SK-N-SH (cell line): ENCODE data around the gene PPP1R3F. TPM values are rescaled to one million over a fixed set of nuclear protein-coding genes. Genes with fewer than 3 reads are reported as not detected.

Experiments
- CTCF ChIA-PET: fragments of 300-600, 350-600 bp; formaldehyde crosslinking; extraction: SDS; loops from one replicate; lab custom pipeline; 2021; lab: Yijun Ruan, JAX
- POLR2A ChIA-PET: fragments of 350-600 bp; sonication (Branson Sonifier 250); formaldehyde crosslinking; extraction: SDS; loops from one replicate; lab custom pipeline; 2020; ENCODE audit warnings: antibody characterized with exemption, inconsistent platforms; lab: Yijun Ruan, JAX
- DNase-seq: peaks from one replicate; pipeline ENCODE4 v3.0.0; 2012
- H2AFZ ChIP-seq: fragments of 200-600 bp; sonication (generic); 2 replicates; pipeline ENCODE4 v1.8.1; 2016; ENCODE audit warnings: antibody characterized with exemption, mild to moderate bottlenecking, low read depth
- H3F3A ChIP-seq: fragments of 200-600 bp; sonication (generic); replicated peaks from 2 replicates; pipeline ENCODE3; 2016; ENCODE audit warnings: antibody characterized with exemption, mild to moderate bottlenecking; ENCODE audit not compliant: insufficient read depth
- H3K27ac ChIP-seq, 2 experiments: fragments of 200-500 bp in 1 of 2; fragments of 200-600 bp in 1 of 2; sonication (Bioruptor generic) in 1 of 2; sonication (generic), shearing (Covaris generic) in 1 of 2; 2 replicates each; pipeline versions ENCODE4 v1.5.1 to v1.6.1; 2014 to 2016; ENCODE audit warnings: low read depth in 2 of 2, inconsistent platforms in 1 of 2, low read length in 1 of 2, mild to moderate bottlenecking in 1 of 2, mixed read lengths in 1 of 2
- H3K27me3 ChIP-seq: fragments of 200-600 bp; sonication (generic), shearing (Covaris generic); 2 replicates; pipeline ENCODE4 v1.6.1; 2016; ENCODE audit warnings: mixed run types; ENCODE audit not compliant: insufficient read depth
- H3K36me3 ChIP-seq, 2 experiments: fragments of 200-500 bp in 1 of 2; fragments of 200-600 bp in 1 of 2; sonication (Bioruptor generic) in 1 of 2; sonication (generic) in 1 of 2; replicated peaks in 1 of 2; 2 replicates each; pipeline versions ENCODE3 to v1.5.1; 2014 to 2016; ENCODE audit warnings: low read length in 1 of 2, mild to moderate bottlenecking in 1 of 2; ENCODE audit not compliant: insufficient read depth in 2 of 2, control insufficient read depth in 1 of 2
- H3K4me1 ChIP-seq, 2 experiments: fragments of 200-500 bp in 1 of 2; fragments of 200-600 bp in 1 of 2; sonication (Bioruptor generic) in 1 of 2; sonication (generic), shearing (Covaris generic) in 1 of 2; 2 replicates each; pipeline versions ENCODE4 v1.5.1 to v1.6.1; 2014 to 2016; ENCODE audit warnings: low read depth in 1 of 2, low read length in 1 of 2, mixed run types in 1 of 2; ENCODE audit not compliant: insufficient read depth in 2 of 2, control insufficient read depth in 1 of 2
- H3K4me2 ChIP-seq: fragments of 200-600 bp; sonication (generic), shearing (Covaris generic); 2 replicates; pipeline ENCODE4 v1.6.1; 2017; ENCODE audit warnings: mixed run types
- H3K4me3 ChIP-seq, 2 experiments: fragments of 200-500 bp in 1 of 2; fragments of 200-600 bp in 1 of 2; sonication (Bioruptor generic) in 1 of 2; sonication (generic), shearing (Covaris generic) in 1 of 2; 2 replicates each; pipeline versions ENCODE4 v1.5.1 to v1.8.1; 2014 to 2016; ENCODE audit warnings: low read depth in 2 of 2, inconsistent platforms in 1 of 2, low read length in 1 of 2, mild to moderate bottlenecking in 1 of 2, mixed read lengths in 1 of 2, moderate library complexity in 1 of 2
- H3K79me2 ChIP-seq: fragments of 200-600 bp; sonication (generic); 2 replicates; pipeline ENCODE4 v1.8.1; 2017; ENCODE audit warnings: mild to moderate bottlenecking; ENCODE audit not compliant: insufficient read depth
- H3K9ac ChIP-seq: fragments of 200-600 bp; sonication (generic); 2 replicates; pipeline ENCODE4 v1.6.1; 2017; ENCODE audit warnings: mixed run types
- H3K9me2 ChIP-seq: fragments of 200-600 bp; sonication (generic); 2 replicates; pipeline ENCODE4 v1.6.1; 2017; ENCODE audit warnings: mixed run types
- H3K9me3 ChIP-seq: fragments of 200-600 bp; sonication (generic); 2 replicates; pipeline ENCODE4 v1.6.1; 2017; ENCODE audit warnings: mixed run types, mild to moderate bottlenecking, moderate library complexity
- H4K20me1 ChIP-seq: fragments of 200-600 bp; sonication (generic); 2 replicates; pipeline ENCODE4 v1.6.1; 2017; ENCODE audit warnings: mild to moderate bottlenecking, mixed run types; ENCODE audit not compliant: insufficient read depth
- CHD2 ChIP-seq: fragments of 150-350 bp; IDR thresholded peaks from 2 replicates; pipeline ENCODE4 v1.6.1; 2018; ENCODE audit warnings: low read length; ENCODE audit not compliant: partially characterized antibody
- CTCF ChIP-seq: fragments of 200-600 bp; sonication (generic); IDR thresholded peaks from 2 replicates; pipeline ENCODE4 v1.6.1; 2017; ENCODE audit warnings: antibody characterized with exemption, mild to moderate bottlenecking, moderate library complexity
- ELF1 ChIP-seq: IDR thresholded peaks from 2 replicates; pipeline ENCODE4 v1.4.0; 2012
- FOXJ3 ChIP-seq: sonication (generic); formaldehyde crosslinking; IDR thresholded peaks from 2 replicates; pipeline ENCODE4 v1.5.1; 2020; ENCODE audit warnings: mild to moderate bottlenecking, missing genetic modification reagents
- FOXM1 ChIP-seq: IDR thresholded peaks from 2 replicates; pipeline ENCODE4 v1.4.0; 2012; ENCODE audit warnings: low read depth, mild to moderate bottlenecking
- IRF3 ChIP-seq: fragments of 150-350 bp; IDR thresholded peaks from 2 replicates; pipeline ENCODE4 v1.6.1; 2016; ENCODE audit warnings: mild to moderate bottlenecking, low read depth, low read length
- JUND ChIP-seq: IDR thresholded peaks from 2 replicates; pipeline ENCODE4 v1.4.0; 2012
- MAX ChIP-seq: IDR thresholded peaks from 2 replicates; pipeline ENCODE4 v1.4.0; 2012; ENCODE audit warnings: low read depth
- MEF2A ChIP-seq: IDR thresholded peaks from 2 replicates; pipeline ENCODE4 v1.4.0; 2012; ENCODE audit warnings: low read depth, borderline replicate concordance
- POLR2AphosphoS5 ChIP-seq: IDR thresholded peaks from 2 replicates; pipeline ENCODE4 v1.6.1; 2012; ENCODE audit warnings: low read depth, low read length
- RAD21 ChIP-seq: IDR thresholded peaks from 2 replicates; pipeline ENCODE4 v1.6.1; 2012; ENCODE audit warnings: mild to moderate bottlenecking, low read length
- REST ChIP-seq: IDR thresholded peaks from 2 replicates; pipeline ENCODE4 v1.6.1; 2012; ENCODE audit warnings: mild to moderate bottlenecking, low read depth, low read length, moderate library complexity
- SMC3 ChIP-seq: IDR thresholded peaks from 2 replicates; pipeline ENCODE4 v1.6.1; 2012; ENCODE audit warnings: low read depth, low read length, improper control_type of control experiment
- USF2 ChIP-seq: fragments of 150-350 bp; IDR thresholded peaks from 2 replicates; pipeline ENCODE4 v1.6.1; 2017; ENCODE audit warnings: antibody characterized with exemption, low read length, low read depth, borderline replicate concordance
- WGBS: methylation state at CpG from one replicate; pipeline ENCODE4 v1.1.6; 2017; ENCODE audit warnings: low lambda C conversion rate; 5-methylcytosine and 5-hydroxymethylcytosine counted together
- polyA plus RNA-seq, 3 experiments: library from polyadenylated mRNA; depleted of rRNA; stranded (reverse); fragments of >200 nt; gene quantifications; 2 replicates each; pipeline ENCODE4 v1.2.3, GENCODE V29; 2012

The PPP1R3F gene
- polyA plus RNA-seq, 1 of the 3 experiments (the other 2 are of a cell fraction), result 6.2 TPM

GRCh38 chrX:49237060-49237459 is 32.5 kb upstream of the PPP1R3F start (continued):
- no peak for TF ChIP-seq CHD2

- H3K9ac ChIP-seq, result no peak overlapping the region
- H3K27me3 ChIP-seq, result no peaks in the 10 kb centered on the region; the same call in 1 of the 2 replicates
- no peak overlapping the region for H3K4me3 ChIP-seq
- no peaks in the 10 kb centered on the region for H4K20me1 ChIP-seq
- no peaks in the 10 kb centered on the region for H3K9me2 ChIP-seq
- H3K79me2 ChIP-seq, result no peaks in the 10 kb centered on the region
- 39% methylated on average over 6 of the region's 7 CpGs for WGBS
- H3K36me3 ChIP-seq, result no peaks in the 10 kb centered on the region
- H2AFZ ChIP-seq, result no peak overlapping the region
- TF ChIP-seq REST, result no peak
- TF ChIP-seq CTCF, result no peak
- no peak for TF ChIP-seq IRF3
- TF ChIP-seq FOXM1, result no peak
- no peak for TF ChIP-seq FOXJ3 (CRISPR knock-in tag)
- no peak for TF ChIP-seq MEF2A
- TF ChIP-seq POLR2AphosphoS5, result no peak
- TF ChIP-seq JUND, result no peak
- no peak for TF ChIP-seq SMC3
- no peak for TF ChIP-seq RAD21
- TF ChIP-seq MAX, result no peak
- no peak for TF ChIP-seq ELF1
- no peak for TF ChIP-seq USF2
- no peaks in the 10 kb centered on the region for H3K4me1 ChIP-seq
- H3K9me3 ChIP-seq, result no peaks in the 10 kb centered on the region
- H3K4me2 ChIP-seq, result no peak overlapping the region
- POLR2A ChIA-PET, result no interaction called here
- H3F3A ChIP-seq, result no peaks in the 10 kb centered on the region
- CTCF ChIA-PET, result interaction anchor here (0.7 to 1.2 kb wide), 2 partner anchors 15 to 46 kb away, joined by 3 read pairs; no protein-coding TSS in a partner anchor
- H3K27ac ChIP-seq, result no peak overlapping the region
- no peak for DNase-seq
Observed at GRCh38 chrX:49238735-49239134, 30.9 kb upstream of the PPP1R3F start.
